ENCODE measurements around the gene NDUFAF2. TPM values are rescaled to one million over a fixed set of nuclear protein-coding genes. Genes with fewer than 3 reads are reported as not detected.
"Not testable (repeated sequence)": the region's sequence is repeated elsewhere in the genome, so short reads cannot be mapped to it uniquely, and the experiment has no call there.

Gene NDUFAF2
- polyA plus RNA-seq, 3 donors: 24.9 to 82.8 (median 47.0) TPM

- no peak overlapping the region for H3K27ac ChIP-seq (ENCODE audit: low read depth, low read length)
- 94 to 98% (median 95%) methylated on average over 2 of the region's 2 CpGs for WGBS, 3 donors
Observed at GRCh38 chr5:60980511-60980910, 35.5 kb downstream of the NDUFAF2 start.

GRCh38 chr5:60982127-60982526, 37.1 kb downstream of the NDUFAF2 start:
- not testable (repeated sequence) for H3K27ac ChIP-seq (ENCODE audit: low read depth, low read length)
- 97 to 99% (median 98%) methylated on average over 3 of the region's 3 CpGs for WGBS, 3 donors

DNA sequence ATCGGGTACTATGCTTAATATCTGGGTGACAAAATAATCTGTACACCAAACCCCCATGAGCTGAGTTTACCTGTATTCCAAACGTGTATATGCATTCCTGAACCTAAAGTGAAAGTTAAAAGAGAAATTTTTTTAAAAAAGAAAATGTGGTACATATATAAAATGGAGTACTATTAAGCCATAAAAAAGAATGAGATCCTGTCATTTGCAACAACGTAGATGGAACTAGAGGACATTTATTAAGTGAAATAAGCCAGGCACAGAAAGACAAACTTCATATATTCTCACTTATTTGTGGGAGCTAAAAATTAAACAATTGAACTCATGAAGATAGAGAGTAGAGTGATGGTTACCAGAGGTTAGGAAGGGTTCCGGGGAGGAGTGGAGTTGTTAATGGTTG, 44.8 kb downstream of the NDUFAF2 start:
- 83 to 95% (median 93%) methylated on average over 4 of the region's 4 CpGs for WGBS, 3 donors
- no peak overlapping the region for H3K27ac ChIP-seq (ENCODE audit: low read depth, low read length)

- 90 to 95% (median 94%) methylated on average over 6 of the region's 6 CpGs for WGBS, 3 donors
- H3K27ac ChIP-seq (ENCODE audit: low read depth, low read length): no peak overlapping the region
Observed at GRCh38 chr5:60992871-60993270, 47.9 kb downstream of the NDUFAF2 start.

DNA sequence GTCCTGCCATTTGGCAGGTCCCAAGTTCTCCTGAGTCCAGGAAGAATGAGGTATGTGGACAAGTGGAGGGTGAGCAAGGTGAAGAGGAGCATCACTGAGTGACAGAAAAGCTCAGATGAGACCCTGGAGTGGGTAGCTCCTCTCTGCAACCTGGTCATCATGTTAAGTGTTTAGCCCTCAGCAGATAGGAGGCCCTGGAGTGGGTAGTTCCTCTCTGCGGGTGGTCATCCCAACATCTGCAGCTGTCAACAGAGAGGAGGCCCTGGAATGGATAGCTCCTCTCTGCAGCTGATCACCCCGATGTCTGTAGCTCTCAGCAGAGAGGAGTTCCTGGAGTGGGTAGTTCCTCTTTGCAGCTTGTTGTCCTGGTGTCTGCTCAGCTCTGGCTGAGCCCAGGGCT, 48.4 kb downstream of the NDUFAF2 start:
- no peak overlapping the region for H3K27ac ChIP-seq (ENCODE audit: low read depth, low read length)
- WGBS, 3 donors: 96 to 100% (median 100%) methylated on average over 2 of the region's 2 CpGs

DNA sequence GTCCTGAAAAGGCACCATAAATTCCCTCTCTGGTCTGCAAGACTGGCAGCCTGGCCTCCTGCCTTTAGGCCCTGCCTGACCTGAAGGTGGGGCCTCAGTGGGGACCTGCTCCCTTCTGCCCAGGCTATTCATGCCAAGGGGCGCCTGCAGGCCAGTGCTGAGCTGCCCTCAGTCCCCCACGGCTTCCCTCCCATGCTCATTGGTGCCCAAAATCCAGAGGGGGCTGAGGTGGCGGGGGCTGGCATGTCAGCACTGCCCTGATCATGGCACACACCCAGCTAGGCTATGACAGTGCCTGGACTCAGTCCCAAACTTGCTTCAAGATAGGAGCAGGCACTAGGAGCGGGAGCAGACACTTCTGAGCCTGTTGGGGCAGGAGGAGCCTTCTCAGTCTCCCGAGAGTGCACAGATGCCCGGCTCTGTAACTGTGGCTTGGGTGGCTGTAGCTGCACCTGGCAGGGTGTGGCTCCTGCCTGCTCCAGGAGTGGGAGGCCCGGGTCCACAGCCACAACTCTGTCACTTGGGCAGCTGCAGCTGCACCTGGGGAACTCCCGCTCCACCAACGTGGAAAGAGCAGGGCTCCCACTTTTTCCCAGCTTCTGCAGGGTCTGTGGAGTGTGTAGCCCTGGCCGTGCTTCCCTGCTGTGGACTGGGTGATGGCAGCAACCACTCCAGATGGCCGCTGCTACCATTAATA, 49.0 kb downstream of the NDUFAF2 start:
- WGBS, 3 donors: 74 to 92% (median 85%) methylated on average over 11 of the region's 11 CpGs
- no peak overlapping the region for H3K27ac ChIP-seq (ENCODE audit: low read depth, low read length)

DNA sequence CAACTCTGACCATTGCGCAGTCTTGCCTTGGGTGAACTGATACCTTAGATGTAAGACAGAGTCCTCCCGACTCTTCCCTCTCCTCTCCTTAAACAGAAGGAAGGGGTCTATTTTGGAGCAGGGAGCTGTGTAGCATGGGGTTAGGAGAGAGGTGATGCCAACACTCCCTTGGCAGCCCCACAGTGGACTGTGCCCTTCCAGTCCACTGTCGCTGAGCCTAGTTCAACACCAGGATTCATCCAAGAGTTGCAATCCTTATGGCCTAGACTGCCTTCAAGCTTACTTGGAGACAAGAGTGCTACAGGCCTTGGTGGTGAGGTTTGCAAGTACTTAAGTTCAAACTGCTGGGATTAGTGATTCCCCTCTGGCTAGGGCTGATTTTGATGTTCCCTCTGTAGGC, 51.4 kb downstream of the NDUFAF2 start:
- 80 to 89% (median 87%) methylated on average over 3 of the region's 3 CpGs for WGBS, 3 donors
- no peak overlapping the region for H3K27ac ChIP-seq (ENCODE audit: low read depth, low read length)

- WGBS, 3 donors: 77 to 88% (median 84%) methylated on average over 1 of the region's 1 CpG
- H3K27ac ChIP-seq (ENCODE audit: low read depth, low read length): no peak overlapping the region
Observed at GRCh38 chr5:60997721-60998120, 52.7 kb downstream of the NDUFAF2 start.

DNA sequence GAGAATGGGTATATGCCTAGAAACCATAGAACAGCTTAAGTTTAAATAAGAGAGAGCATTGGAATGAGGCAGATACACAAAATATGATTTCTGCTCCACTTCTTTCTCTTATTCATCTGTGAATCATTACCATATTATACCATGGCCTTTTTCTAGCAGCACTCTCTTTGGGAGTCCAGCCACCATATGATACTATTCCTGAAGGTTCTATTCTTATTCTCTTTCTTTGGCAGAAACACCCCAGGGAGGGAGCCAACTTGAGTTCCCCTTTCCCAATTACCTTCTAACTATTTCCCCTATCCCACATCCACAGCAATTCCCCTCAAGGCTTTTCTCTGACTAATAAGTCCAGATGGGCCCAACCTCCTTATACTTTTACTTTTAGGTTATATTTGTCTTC, 55.9 kb downstream of the NDUFAF2 start:
- no peak overlapping the region for H3K27ac ChIP-seq (ENCODE audit: low read depth, low read length)

- WGBS, 3 donors: 81 to 93% (median 85%) methylated on average over 3 of the region's 3 CpGs
- no peak overlapping the region for H3K27ac ChIP-seq (ENCODE audit: low read depth, low read length)
Observed at GRCh38 chr5:61001647-61002046, 56.6 kb downstream of the NDUFAF2 start.

GRCh38 chr5:61002611-61003355, 57.8 kb downstream of the NDUFAF2 start:
- WGBS, 3 donors: 34 to 69% (median 61%) methylated on average over 4 of the region's 4 CpGs
- no peak overlapping the region for H3K27ac ChIP-seq (ENCODE audit: low read depth, low read length)

- H3K27ac ChIP-seq (ENCODE audit: low read depth, low read length): no peak overlapping the region
Observed at GRCh38 chr5:61004448-61004847, 59.4 kb downstream of the NDUFAF2 start.

DNA sequence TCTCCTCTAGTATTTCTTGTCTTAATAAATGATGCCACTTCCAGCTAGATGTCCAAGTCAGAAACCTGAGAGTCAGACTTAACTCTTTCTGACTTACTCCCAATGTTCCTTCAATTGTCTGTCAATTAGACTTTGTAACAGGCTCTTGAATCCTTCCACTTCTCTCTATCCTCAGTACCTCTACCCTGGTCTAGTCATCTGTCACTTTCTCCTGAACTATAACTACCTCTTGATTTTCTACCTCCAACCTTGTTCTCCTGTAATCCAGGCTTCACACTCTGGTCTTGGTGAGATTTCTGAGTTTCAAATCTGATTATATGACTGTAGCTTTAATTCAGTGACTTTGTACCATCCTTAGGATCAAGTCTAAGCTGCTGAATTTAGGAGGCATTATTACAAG, 64.9 kb downstream of the NDUFAF2 start:
- H3K27ac ChIP-seq (ENCODE audit: low read depth, low read length): no peak overlapping the region

- 67 to 78% (median 68%) methylated on average over 5 of the region's 5 CpGs for WGBS, 3 donors
- H3K27ac ChIP-seq (ENCODE audit: low read depth, low read length): no peak overlapping the region
Observed at GRCh38 chr5:61010467-61011454, 65.8 kb downstream of the NDUFAF2 start.

- 80 to 89% (median 83%) methylated on average over 2 of the region's 2 CpGs for WGBS, 3 donors
- H3K27ac ChIP-seq (ENCODE audit: low read depth, low read length): no peak overlapping the region
Observed at GRCh38 chr5:61018062-61018461, 73.1 kb downstream of the NDUFAF2 start.

DNA sequence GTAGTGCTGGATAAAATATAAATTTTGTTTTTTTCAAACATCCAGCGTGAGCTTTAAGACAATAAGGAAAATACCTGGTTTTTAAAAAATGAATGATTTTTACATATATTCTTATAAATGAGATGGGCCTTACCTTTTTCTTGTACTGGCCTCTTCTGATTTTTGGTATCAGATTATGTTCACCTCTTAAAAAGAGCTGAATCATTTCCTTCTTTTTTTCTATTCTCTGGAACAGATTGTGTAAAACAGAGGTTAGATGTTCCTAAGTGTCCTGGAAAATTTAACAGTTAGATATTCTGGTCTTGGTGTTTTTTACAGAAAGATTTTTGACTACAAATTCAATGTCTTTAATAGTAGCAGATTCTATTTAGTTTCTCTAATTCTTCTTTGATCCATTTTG, 74.6 kb downstream of the NDUFAF2 start:
- WGBS, 3 donors: 97 to 98% (median 98%) methylated on average over 1 of the region's 1 CpG
- no peak overlapping the region for H3K27ac ChIP-seq (ENCODE audit: low read depth, low read length)

GRCh38 chr5:61020415-61020814, 75.4 kb downstream of the NDUFAF2 start:
- WGBS, 3 donors: 53 to 70% (median 64%) methylated on average over 3 of the region's 3 CpGs
- no peak overlapping the region for H3K27ac ChIP-seq (ENCODE audit: low read depth, low read length)

DNA sequence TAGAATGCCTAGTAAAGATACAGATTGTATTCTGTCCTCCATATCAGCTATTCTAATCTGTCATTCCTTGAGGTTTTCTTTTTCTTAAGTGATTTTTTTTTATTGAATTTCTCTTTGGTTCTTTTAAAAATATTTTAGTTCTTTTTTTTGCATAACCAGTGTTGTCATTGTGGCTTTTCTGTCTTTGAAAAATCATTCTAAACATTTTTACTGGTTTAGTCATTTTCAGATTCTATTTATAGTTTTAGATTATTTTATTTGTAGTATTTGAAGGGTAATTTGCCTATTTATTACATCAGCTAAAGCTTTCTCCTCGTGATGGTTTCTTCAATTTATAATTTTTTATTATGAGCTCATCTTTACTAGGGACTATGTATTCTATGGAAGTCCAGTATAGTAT, 78.1 kb downstream of the NDUFAF2 start:
- no peak overlapping the region for H3K27ac ChIP-seq (ENCODE audit: low read depth, low read length)
- 63 to 67% (median 66%) methylated on average over 1 of the region's 1 CpG for WGBS, 3 donors

- no peak overlapping the region for H3K27ac ChIP-seq (ENCODE audit: low read depth, low read length)
- WGBS, 3 donors: 44 to 73% (median 69%) methylated on average over 2 of the region's 2 CpGs
Observed at GRCh38 chr5:61026004-61026403, 81.0 kb downstream of the NDUFAF2 start.

All from adipose tissue (tissue), 3 donors.